Activated effector memory CD4-positive, alpha-beta T cell treated with anti-CD3 and anti-CD28 coated beads, Interleukin-2, amount 50 U/mL, for 16 hours (primary cell): Measurements from ENCODE around the gene CD46.

ENCODE experiments used
- DNase-seq: peaks from one replicate; pipeline ENCODE4 v3.0.0-alpha.2; 2020

The CD46 gene

DNA sequence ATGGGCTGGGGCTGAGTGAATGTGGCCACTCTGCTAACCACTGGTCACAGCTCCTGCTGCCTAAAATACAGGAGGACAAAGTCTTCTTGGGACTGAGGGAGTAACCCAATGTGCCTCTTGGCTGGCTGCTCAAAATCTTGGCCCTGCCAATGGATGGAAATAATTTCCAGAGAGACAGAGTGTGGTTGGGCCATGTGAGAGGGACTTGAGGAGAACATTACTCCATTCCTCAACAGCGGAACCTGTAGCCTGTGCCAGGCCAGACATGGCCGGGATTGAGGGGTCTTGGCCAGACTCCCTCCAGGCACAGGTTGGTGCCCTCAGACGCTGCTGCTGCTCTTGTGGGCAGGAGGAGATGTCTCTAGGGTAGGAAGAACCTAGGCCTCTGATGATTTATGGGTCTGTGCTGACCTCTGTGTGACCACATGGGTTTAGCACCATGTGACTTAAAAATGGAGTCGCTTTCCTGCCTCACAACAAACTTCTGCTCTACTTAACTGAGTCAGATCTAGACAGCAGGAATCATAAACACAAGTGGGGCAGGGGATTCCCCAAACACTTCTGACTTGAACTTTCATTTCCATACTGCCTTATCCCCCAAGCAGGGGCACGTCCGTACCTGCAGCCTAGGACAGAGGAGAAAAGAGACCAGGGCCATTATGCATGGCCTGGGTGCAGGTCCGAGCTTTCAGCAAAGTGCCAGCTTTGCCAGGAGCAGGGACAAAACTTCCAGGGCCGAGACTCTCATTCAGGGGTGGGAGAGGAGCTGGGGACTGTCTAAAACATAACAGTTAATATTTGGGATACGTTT lies 79.9 kb downstream of the CD46 start:
- DNase-seq = peak; percentile 79

DNA sequence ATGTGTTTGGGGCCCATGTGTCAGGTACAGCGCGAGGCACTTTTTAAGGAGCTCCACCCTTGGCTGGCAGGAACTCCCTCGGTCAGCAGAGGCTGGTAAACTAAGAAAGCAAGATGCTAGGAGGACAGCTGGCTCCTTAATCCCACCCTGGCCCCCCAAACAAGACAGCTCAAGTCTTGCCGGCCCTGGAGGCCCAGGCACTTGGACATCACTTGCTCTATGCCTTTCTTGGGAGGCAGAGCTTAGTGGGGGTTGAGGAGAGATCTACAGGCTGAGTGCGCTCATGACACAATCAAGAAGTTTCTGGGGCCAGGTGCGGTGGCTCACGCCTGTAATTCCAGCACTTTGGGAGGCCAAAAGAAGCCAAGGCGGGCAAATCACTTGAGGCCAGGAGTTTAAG lies 80.9 kb downstream of the CD46 start:
- peak; percentile 49 for DNase-seq

DNA sequence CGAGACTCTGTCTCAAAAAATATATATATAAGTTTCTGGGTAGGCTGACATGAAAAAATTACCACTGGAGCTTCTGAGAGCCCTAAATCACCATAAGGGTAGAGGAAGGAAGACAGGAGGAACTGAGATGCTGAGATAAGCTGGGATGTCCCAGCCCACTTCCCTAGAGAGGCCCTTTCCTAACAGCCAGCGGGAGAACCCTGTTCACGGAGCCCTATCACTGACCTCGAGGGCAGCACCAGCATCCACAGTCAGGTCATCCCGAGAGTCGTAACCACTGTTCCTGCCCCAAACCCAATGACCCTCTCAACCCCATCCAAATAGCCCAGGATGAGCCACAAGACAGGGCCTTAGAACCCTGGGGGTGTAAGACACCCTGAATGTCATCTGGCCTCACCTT lies 81.5 kb downstream of the CD46 start:
- DNase-seq = no peak

DNA sequence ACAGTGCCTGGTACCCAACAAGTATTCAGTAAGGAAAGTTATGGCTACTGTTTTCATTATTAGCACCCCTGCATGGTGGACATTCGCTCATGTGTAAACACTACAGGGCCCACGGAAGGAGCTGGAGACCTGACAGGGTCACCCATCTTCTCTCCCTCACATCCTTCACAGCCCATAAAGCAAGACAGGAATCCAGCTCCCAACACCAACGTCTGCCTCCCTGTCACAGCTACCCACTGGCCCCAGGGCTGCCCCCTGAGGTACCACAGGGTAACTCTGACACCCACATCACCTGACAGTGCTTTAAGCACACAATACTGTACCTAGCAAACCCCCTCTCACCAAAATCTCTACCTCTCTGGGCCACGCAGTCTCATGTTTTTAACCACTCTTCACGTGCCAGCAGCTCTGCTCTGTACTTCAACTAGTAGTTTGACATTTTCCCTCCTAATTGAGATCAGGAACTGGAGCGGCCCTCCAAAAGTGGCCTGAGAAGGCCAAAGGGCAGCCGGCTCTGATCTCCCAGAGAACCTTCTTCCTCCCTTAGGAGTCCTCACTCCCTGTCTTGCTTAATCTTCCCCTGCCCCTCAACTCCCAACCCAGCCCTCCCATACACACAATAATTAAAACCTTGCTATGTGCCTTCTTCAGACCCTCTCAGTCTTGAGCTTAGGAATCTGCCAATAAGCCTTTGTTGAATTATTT lies 82.3 kb downstream of the CD46 start:
- no peak for DNase-seq

DNA sequence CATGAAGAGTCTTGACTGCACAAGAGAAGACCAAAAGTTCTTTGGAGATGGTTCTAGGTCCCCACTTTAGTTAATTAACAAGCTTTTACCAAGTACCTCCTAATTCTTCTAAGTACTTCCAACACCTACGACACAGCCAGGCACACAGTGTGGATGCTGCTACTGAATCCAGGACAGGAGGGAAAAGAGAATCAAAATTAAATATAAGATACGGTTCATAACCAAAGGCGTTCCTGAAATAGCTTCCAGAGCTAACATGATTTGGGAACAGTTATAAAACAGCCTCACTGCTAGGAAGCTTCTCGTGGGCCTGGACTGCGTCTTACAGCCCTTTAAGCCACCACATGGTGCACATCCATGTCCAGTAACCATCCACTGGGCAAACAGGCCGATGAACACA lies 84.1 kb downstream of the CD46 start:
- DNase-seq = no peak

DNA sequence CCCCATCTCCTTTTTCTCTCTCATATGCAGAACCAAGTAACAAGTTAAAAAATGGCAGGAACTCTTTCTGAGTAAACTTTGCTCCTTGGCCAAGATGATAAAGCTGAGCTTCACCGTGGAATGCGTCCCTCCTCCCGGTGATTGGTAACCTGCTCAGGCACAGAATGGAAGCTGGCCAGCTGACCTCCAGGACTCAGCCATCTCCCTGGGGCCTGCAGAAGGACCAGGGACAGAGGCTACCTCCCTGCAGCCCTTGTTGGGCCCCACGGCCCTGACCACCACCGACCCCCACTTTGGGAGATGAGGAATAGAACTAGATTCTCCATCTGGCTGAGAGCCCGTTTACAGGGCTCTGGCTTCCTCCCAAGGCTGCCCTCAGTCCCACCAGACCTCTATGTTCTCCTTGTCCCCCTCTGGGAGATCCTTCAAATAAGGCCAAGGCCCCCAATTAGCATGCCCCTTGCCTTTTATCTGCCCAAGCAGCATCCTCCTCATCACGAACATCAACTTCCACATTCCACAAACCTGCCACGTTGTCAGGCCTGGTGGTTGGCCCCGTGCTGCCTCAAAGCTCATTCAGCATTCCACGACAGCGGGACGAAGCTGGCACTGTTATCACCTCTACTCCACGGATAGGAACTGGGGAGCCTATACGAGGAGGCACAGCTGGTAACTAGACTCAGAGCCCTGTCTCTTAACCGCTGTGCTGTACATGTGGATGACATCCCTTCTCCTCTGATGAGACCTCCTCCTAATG lies 84.9 kb downstream of the CD46 start:
- DNase-seq = no peak

DNA sequence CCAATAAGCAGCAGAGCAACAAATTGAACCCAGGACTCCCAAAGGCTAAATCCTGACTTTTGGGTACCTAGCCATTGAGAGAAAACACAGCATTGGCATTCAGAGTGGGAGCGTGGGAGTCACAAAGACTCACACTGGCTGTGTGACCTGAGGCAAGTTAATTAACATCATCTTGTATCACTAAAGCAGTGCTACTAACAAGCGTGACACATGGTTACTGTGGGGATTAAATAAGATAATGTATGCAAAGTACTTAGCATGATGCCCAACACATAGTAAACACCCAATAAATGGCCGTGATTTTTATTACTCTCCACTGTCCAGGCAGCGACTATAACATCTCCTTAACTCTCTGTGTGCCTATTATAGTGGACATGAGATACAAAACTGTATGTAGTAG lies 85.8 kb downstream of the CD46 start:
- DNase-seq = no peak

DNA sequence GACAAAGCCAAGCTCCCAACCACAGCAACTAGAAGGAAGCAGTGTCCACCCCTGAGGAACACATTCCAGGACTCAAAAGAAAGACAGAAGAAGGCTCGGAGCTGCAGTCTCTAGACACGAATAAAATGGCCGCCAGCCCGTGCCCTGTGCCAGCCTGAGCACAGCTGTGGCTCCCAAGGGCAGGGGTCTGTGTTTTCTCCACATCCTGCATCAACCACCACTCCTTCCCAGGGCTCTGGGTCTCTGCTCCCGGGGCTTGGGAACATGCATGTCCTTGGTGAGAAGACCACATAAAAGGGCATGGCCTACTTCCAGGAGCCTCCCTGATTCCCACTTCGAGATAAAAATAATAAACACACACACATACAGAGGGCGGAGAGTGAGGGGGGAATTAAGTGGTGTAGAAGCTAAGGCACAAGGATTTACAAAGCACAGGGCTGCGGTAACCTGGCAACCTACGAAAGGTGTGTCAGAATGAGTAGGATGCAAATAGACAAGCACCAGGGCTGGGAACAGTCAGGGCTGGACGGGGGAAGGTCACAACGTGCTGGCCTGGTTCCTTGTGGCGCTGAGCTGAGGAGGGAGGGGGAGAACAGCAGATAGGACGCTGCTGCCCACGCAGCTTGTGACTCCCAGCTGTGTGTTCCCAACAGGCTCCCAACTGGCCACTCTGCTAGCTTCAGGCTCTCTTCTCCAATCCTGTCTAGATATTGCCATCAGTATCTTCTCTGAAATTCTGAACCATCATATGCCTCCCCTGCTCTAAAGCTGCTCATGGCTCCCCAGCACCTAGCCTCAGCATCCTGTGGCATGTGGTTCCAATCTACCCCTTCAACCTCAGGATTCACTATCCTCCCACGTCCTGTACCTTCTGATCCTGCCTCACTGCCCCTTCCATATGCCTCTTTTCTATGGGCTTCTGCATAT lies 86.6 kb downstream of the CD46 start:
- DNase-seq = no peak

DNA sequence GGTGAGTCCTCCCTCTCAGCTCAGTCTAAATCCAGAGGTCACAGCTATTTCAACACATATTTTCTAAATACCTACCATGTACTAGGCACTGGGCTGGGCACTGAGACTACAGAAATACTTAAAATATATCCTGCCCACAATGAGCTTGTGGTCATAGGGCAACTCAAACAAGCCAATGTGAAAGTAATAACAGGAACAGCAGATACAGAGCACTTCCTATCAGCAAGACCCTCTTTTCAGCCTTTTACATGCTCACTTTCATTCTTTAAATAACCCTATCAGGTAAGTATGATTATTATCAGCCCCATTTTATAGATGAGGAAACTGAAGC lies 87.2 kb downstream of the CD46 start:
- DNase-seq = no peak

DNA sequence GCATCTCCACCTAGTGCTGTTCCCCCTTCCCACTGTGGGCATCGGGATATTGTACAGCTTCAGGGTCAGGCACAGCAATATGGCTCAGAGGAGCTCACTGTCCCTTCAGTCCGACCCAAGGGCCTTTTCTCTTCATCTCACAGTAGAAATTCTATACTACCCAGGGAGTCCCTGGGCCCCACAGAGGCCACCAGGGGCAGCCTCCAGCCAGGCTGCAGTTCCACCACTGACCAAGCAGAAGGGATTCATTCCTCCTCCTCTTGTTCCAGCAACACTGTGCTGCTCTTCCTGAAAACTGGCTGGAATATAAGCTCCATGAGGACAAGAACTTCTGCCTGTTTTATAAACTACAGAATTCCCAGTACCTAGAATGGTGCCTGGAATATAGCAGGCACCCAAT lies 88.5 kb downstream of the CD46 start:
- no peak for DNase-seq

DNA sequence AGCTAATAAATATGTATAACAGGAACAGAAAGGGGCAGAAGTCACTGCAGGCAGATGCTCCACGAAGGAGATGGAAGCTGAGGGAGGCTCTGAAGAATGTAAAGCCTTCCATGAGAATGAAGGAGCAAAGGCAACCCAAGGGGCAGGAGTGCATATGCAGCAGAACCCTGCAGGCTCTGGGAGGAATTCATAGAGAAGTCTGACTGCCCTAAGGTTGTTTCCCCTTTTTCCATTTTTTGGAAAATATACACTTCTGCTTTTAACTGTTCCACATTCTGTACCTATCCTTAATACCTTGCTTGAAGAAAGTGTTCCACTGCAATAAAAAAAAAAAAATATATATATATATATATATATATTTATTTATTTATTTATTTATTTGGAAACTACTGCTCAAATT lies 89.4 kb downstream of the CD46 start:
- DNase-seq = no peak

DNA sequence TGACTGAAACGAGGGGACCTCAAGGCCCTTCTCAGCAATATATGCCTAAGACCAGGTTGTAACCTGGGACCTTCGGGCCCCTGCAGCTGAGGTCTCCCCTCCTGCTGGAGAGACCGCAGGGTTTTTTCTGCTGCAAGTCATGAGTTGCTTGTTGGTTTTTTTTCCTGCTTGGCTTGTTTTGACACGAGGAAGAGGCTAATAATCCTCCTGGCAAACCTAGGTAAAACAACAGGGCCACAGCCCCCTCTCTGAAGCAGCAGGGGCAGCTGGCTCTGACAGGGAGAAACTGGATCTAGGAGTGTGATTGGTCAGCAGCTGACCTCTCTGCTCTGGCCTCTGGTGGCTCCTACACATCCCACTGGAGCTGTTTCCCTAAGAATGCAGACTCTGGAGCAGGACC lies 90.0 kb downstream of the CD46 start:
- no peak for DNase-seq

DNA sequence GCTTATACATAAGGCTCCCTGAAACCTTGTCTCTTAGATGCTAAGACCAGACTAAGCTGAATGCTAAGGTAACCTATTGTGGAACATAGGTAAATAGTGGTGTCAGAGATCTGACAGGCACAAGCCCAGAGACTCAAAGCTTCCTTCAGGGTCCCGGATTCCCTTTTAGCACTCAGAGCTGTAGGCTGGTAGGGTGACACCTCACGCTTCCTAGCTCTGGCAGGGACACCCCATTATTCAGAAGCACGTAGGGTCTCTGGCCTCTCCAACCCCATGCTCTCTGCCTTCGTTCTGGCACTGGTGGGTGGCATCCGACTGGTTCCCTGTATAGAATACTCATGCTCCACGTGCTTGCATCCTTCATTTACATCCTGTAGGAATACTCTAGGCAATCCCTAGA lies 90.7 kb downstream of the CD46 start:
- no peak for DNase-seq

DNA sequence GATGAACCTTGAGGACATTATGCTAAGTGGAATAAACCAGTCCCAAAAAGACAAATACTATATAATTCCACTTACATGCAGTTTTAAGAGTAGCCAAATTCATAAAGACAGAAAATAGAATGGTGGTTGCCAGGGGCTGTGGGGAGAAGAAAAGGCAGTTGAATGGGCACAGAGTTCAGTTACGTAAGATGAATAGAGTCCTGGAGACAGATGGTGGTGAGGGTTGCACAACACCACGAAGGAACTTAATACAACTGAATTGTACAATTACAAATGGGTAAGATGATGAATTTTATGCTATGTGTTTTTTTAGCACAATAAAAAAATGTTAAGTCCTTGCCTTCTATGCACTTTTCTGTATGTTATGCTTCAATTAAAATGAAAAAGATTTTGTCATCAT lies 92.5 kb downstream of the CD46 start:
- no peak for DNase-seq
